Right lung (tissue), 10 donors: ENCODE results near the gene KLK12. TPM values are rescaled to one million over a fixed set of nuclear protein-coding genes. Genes with fewer than 3 reads are reported as not detected.

Experiments
- DNase-seq, 2 donors: peaks; one replicate each; pipeline ENCODE4 v3.0.0-alpha.2; 2013
- long read RNA-seq, 8 donors: transcript quantifications; one replicate each; lab custom pipeline, GENCODE V29; 2026
- polyA plus RNA-seq, 5 donors: library from polyadenylated mRNA; unstranded; fragments of 120-200 nt; gene quantifications; one replicate each; pipeline versions ENCODE4 v1.2.1 to v1.2.3, GENCODE V29; 2013; ENCODE audit warnings: inconsistent platforms in 1 of 5, low replicate concordance in 1 of 5; ENCODE audit not compliant: insufficient read length in 5 of 5, insufficient read depth in 1 of 5

The KLK12 gene
- under 1 TPM; 0.39 to 0.76 (median 0.59) TPM for polyA plus RNA-seq
- long read RNA-seq, donor 1: 0 reads
- long read RNA-seq, donor 2, partial matches to known transcripts: 0 of 1 reads
- long read RNA-seq, donor 2, other reads (novel, unspliced or antisense): 0 of 1 reads
- long read RNA-seq, donor 3: 0 reads
- long read RNA-seq, donor 4: 0 reads
- long read RNA-seq, donor 5: 0 reads
- long read RNA-seq, donor 6: 0 reads
- long read RNA-seq, donor 7: 0 reads
- long read RNA-seq, donor 8: 0 reads

DNA sequence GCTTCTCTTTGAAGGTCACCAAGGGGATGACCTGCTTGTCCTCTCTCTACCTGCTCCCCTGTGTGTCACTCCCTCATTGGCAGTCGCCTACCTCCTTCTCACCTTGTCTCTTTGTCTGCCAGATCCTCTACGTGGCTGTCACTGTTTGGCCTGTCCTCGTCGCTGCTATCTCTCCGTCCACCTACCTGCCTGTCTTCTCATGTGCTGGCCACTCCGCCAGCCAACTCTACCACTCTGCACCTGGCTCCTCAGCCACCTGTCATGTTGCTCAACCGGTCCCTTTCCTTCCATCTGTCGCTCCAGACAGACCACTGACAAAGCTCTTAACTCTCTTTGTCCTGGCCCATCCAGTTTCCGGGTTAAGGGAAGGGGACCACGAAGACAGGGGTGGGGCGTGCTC, at the start of gene KLK12:
TSS of gene KLK12 (minus strand) at position 299 of the 400 bp plus-strand sequence. CDS start 381 bp downstream, outside the sequence.
- no peak for DNase-seq

DNA sequence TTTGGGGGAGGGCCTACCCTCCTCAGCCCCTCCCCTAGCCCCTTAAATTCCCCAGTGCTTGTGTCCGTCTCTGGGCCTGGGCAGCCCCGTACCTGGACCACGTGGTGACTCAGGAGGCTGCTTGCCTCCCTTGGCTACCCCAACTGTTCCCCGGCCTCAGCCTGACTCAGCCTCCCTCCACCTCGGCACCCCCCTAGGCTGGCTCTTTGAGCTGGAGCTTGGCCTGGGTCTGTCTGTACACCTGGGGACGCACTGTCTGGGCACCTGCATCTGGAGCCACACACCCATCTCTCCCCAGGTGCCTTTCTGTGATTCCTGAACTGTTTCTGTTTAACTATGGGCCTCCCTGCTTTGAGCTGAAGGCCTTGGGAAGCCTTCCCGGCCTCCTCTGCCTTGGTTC, 49.7 kb upstream of the KLK12 start:
- no peak for DNase-seq

- DNase-seq: no peak
These were observed 49.0 kb upstream of the KLK12 start for GRCh38 chr19:51083783-51084182.

DNA sequence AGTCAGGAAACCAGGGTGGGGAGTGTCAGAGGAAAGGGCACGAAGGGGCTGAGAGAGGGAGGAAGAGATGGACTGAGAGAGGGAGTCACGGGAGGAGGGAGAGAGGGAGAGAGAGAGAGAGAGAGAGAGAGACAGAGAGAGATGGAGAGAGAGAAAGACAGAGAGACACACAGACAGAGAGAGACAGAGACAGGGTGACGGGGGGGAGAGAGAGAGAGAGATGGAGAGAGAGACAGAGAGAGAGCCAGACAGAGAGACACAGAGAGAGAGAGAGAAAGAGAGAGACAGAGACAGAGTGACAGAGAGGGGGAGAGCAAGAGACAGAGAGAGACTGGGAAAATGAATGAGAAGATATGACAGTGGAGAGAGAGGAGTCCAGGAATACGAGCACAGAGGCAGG, 48.4 kb upstream of the KLK12 start:
- DNase-seq: no peak

DNA sequence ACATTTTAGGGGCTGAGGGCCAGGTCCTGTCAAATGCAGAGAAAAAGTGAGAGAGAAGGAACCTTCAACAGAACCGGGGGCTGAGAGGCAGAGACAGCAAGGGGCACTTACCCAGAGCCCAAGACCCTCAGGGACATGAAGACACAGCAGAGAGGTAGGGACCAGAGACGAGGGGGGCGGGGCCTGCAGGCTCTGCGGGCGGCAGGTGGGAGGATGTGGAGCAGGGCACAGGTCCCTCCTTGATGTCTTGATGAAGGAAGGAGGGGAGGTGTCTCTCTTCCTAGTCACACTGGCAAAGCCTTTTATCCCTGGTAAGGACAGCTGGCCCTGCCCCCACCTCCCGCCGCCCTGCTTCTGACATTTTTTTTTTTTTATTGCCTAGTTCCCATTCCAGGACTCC, 47.8 kb upstream of the KLK12 start, which contains the start of gene KLK14:
TSS of gene KLK14 (minus strand) at position 277 of the 400 bp plus-strand sequence. CDS start at position 4, 273 bp downstream.
- no peak for DNase-seq

DNA sequence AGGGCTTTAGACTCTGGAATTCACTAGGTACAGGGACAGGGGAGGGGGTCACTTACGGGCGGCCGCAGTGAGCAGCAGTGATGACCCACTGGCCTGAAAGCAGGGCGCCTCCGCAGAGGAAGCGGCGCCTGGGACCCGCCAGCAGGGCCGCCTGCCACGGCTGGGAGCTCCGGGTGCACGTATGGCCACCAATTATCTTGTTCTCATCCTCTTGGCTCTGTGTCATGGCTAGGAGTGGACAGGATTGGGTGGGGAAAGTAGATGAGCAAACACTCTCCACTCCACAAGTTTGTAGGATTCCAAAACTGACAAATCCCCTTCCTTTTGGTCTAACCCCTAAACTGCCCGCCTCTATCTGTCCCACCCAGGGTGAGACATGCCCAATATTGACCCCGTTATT, 46.7 kb upstream of the KLK12 start:
- DNase-seq: no peak

GRCh38 chr19:51079481-51080110, 44.8 kb upstream of the KLK12 start:
- DNase-seq: no peak

DNA sequence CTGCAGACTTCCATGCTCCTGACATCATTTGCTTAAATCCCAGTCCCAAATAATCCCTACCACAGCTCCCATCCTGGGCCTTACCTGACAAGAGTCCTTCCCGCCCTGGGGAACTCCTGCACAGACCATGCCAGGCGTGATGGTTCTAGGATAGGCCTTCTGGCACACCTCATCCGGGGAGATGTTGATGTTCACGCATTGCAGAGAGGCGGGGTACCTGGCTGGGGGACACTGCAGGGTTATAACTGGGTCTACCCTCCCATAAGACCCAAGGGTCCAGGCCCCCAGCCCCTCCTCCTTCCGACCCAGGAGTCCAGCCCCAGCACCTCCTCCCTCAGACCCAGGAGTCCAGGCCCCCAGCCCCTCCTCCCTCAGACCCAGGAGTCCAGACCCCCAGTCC, 43.9 kb upstream of the KLK12 start:
- no peak for DNase-seq

GRCh38 chr19:51078104-51078503, 43.3 kb upstream of the KLK12 start:
- DNase-seq: no peak

- no peak for DNase-seq
These were observed 41.9 kb upstream of the KLK12 start for GRCh38 chr19:51076631-51077213.

- no peak for DNase-seq
These were observed 41.2 kb upstream of the KLK12 start for GRCh38 chr19:51075998-51076397.

DNA sequence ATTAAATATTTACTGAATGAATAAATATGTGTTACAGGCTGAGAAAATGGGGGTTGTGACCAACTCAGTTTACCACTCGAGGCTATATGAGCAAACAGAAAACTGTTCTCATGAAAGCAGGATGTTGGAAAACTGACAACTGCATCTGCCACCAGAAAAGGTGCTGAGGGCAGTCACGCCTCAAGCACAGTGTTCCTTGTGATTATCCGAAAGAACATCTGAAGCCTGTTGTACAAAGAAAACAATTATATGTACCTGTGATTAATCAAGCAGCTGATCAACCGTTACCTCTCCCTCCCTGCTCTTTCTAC, 36.2 kb upstream of the KLK12 start:
- no peak for DNase-seq

DNA sequence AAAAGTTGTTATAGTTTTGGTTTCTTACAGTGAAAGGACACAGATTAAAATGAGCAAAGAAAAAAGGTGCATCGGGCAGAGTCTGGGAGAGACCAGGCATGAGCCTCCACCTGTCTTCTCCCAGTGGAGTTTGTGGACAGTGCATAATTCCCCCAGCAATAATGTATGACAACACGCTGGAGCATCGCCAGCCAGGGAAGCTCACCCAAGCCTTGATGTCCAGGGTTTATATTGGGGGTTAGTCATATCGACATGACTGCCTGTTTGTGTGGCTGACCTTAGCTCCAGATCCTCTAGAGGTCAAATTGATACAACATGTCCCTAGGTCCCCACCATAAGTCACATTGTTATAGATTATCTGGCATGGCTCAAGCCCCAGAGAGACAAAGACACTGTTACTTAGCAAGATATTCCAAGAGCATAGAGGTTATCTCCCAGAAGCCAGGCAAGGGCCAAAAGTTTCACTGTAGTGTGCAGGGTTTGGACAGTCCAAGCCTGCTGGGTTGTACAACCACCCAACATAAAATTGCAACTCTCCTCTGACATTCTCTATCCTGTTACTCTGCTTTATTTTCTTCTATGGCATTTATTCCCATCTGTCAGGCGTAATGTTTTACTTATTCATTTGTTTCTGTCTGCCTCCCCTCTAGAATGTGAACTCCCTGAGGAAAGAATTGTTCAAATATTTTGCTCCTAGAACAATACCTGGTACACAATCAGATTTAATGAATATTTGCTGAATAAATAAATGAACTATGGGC, 35.7 kb upstream of the KLK12 start:
- no peak for DNase-seq

GRCh38 chr19:51066393-51067186, 31.8 kb upstream of the KLK12 start:
- no peak for DNase-seq

DNA sequence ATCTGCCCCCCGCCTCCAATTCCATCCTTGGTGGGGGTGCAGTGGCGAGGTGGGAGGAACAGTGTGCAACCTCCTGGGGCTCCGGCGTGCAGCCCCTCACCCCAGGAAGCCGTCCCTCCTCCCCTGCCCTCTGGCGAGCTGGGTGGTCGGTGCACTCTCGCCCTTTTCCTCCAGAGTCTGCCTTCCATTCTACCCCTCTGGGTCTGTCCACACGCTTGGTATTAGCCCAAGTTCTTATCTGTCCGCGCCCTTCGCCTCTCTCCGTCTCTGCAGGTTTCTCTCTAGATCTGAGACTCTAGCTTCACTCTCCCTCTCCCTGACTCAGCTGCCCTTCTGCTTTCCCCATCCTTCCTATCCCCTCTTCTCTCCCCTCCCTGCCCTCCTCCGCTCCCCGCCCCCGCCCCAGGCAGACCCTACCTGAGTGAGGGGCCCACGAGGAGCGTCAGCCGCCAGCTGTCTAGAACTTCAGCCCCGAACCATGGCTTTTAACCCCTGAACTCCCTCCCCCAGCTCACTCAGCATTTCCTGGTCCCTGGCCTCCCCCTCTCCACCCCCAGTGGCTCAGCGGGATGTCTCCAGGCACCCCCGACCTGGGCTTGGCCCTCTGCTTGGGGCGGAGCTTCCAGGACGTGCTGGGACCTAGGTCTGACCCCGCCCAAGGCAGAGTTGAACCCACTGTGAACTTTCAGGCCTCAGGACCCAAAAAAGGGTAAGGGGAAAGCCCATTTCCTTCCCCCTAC, 30.6 kb upstream of the KLK12 start:
- no peak for DNase-seq

DNA sequence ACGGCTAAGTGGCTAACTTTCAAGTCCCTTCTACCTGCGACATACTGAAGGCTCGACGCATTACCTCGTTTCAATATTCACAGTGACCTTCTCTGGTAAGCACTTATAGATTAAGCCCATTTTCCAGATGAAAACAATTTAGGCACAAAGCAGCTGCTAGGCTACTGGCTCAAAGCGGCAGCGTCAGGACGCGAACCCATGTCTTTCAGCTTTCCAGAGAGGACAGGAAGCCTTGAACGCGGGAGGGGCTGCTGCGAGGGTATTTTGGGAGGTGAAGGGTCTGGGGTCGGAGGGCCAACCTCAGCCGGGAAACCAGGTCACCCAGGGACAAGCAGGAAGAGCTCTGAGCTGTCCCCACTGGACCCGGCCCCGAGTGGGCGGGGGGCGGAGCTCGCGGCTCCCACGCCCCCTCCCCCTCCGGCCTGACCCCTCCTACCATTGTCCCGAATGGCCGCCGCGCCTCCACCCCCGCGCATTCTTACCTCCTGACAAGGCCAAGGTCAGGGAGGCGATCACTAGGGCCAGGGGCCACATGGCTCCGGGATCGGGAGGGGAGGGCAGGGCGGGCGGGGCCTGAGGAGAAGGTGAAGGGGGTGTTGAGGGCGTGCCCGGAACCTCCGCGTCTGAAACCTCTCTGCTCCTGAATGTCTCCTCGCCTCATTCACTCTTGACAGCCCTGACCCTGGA, 29.9 kb upstream of the KLK12 start, which contains the start of gene KLK13:
TSS of gene KLK13 (minus strand) at position 559 of the 687 bp plus-strand sequence. CDS start at position 534, 25 bp downstream.
- no peak for DNase-seq

DNA sequence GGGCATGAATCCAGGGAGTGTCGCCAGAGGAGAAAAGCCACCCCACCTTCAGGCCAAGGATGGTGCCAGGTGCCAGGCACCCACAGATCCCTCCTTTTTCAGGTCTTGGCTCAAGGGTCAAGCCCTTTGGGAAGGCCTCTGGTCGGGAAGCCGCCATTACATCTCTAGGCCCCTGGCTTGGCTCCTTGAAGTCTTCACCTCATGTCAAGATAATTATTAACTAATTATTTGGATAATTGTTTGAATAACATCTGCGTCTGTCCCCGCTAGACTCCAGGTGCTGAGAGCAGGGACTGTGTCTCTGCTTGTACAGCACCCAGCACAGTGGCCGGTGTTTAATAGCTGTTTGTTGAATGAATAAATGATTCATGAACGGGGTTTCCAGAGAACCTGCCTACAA, 28.9 kb upstream of the KLK12 start:
- DNase-seq: no peak

DNA sequence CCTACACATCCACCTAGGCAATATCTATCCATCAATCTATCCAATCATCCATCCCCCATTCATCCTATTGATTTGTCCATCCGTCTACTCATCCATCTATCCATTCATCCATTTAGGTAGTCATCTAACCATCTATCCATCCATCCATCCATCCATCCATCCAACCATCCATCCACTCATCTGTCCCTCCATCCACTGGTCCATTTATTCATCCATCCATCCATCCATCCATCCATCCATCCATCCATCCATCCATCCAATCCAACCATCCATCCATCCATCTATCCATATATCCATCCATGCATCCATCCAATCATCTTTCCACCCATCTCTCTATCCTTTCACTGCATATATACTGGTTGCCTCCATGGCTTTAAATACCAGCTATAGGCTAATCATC, 26.2 kb upstream of the KLK12 start:
- no peak for DNase-seq

DNA sequence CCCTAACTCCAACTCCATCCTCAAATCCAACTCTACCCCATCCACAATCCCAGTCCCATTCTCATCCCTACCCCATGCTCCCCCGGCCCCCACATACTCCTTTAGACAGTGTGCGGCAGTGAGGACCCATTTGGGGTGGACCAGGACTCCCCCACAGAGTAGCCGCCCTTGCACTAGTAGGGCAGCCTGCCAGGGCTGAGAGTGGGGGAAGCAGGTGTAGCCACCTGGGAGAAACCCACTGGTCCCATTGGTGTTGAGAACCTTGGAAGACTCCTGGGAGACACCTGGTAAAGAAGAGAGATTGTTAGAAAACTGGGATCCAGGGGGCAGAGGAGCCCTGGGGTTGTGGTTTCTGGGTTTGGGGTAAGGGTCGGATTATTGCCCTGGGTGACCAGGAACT, 25.5 kb upstream of the KLK12 start:
- DNase-seq: no peak

DNA sequence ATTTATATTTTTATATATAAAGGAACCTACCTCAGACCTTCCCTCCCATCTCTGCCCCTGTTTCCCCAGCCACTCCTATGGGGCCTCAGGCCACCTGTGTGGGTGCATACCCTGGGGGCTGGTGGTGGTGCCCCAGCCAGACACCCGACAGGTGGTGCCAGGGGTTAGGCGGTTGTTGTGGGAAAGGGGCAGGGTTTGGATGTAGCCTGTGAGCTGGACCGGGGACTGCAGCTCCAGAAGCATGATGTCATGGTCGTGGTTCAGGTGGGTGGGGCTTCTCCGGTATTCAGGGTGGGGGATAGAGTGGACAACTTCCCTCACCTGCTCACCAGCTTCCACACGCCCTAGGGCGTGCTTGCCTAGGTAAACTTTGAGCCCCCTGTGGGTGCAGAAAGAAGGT, 24.9 kb upstream of the KLK12 start:
- DNase-seq: no peak
